GM19193 (cell line): ENCODE data around the gene HNF1B.

Experiments used
- POLR2A ChIP-seq: IDR thresholded peaks from 4 replicates; pipeline ENCODE4 v1.6.1; 2011; ENCODE audit not compliant: insufficient read depth, insufficient read length; ENCODE audit errors: extremely low read depth

HNF1B gene

GRCh38 chr17:37706446-37706845 lies 38.4 kb downstream of the HNF1B start:
- TF ChIP-seq POLR2A = no peak

GRCh38 chr17:37702598-37702997 lies 42.3 kb downstream of the HNF1B start:
- no peak for TF ChIP-seq POLR2A

DNA sequence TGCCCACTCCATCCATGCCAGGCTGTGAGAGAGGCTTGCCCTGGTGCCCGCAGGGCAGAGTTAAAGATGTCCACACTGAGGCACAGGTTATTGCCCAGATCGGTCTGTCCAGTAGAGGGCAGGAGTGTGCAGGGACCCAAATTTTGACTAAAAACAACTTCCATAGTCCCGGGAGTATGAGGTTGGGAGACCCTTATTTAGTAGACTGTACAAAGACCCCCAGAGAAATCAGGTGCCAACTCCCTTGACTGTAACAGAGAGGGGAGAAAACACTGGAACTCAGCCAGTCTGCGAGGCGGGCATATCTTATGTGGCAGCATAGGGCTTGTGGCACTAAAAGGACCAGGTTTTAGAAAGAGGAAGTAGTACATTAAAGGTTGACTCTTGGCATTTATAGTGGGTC lies 43.4 kb downstream of the HNF1B start:
- TF ChIP-seq POLR2A = no peak

GRCh38 chr17:37700881-37701280 lies 44.0 kb downstream of the HNF1B start:
- TF ChIP-seq POLR2A = no peak

GRCh38 chr17:37699285-37699973 lies 45.4 kb downstream of the HNF1B start:
- no peak for TF ChIP-seq POLR2A

DNA sequence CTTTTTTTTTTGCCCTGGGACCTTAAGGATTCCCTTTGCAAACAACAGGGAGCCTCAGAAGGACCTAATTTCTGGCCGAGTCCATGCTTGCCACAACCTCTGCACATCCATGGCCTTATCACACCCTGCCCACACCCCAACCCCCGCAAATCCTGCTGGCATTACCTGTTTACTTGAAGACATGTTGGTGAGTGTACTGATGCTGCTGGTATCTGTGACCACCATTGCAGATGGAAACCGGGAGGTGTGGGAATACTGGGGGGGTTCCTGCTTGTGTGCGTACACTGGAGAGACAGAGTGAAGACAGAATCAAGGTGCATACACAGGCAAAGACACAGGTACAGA lies 46.0 kb downstream of the HNF1B start:
- TF ChIP-seq POLR2A = no peak

DNA sequence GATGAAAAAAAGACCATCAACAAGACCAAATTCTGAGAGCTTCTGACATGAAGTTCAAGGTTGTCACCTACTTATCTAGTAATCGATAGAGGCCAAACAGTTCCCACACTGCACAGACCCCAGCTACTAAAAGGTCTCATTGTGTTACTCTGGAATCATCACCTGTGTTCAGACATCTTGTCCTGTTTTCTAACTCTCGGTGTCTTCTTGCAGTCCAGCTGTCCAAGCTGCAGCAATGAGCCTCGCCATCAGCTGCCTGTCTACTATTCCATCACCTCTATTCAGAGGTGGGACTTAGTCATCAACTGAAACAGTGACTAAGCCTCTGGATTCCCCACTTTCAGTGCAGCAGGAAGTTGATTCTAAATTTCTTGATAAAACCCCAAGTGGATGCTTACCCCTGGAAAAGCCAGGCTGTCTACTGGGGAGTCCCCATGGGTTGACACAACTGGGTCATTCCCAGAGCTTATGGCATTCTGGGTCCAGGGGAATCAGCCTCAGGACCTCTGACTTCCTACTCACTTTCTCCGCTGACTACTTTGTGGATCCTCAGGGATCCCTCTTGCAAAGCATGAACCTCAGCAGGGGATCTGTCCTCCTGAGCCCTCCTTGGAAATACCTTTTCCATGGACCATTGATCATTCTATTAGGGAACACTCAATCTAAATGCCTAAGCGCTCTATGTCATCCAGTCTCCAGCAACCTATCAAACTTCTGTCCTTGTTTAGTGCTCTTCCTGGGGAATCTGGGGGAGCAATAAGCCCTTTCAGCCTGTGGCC lies 46.5 kb downstream of the HNF1B start:
- no peak for TF ChIP-seq POLR2A

DNA sequence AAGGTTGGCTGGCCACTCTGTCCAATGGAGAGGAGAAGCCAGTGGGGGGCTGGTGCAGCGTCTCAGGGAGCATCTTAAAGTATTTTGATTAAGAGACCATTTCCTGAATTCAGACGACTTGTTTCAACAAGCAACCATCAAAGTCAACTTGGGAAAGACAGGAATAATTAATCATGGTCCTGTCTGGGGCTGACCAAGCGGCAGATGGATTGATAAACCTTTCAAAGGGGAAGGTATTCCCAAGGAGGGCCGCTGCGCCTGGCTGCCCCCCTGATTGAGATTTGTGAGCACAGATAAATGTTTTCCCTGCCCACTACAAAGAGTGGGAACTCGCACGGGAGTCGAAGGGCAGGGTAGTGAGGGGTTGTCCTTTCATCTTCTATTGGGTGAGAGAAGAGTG lies 47.5 kb downstream of the HNF1B start:
- TF ChIP-seq POLR2A = no peak

- no peak for TF ChIP-seq POLR2A
These were observed 48.5 kb downstream of the HNF1B start for GRCh38 chr17:37696366-37696765.

DNA sequence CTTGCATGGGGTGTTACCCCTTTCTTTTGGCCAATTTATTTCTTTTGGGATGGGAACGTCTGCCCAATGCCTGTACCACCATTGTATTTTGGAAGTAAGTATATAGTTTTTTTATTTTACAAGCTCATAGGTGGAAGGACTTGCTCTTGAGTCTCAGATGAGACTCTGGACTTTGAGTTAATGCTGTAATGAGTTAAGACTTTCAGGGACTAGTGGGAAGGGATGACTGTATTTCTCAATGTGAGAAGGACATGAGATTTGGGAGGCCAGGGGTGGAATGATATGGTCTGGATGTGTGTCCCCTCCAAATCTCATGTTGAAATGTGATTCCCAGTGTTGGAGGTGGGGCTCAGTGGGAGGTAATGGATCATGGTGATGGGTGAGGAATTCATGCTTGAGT lies 49.1 kb downstream of the HNF1B start:
- no peak for TF ChIP-seq POLR2A

GRCh38 chr17:37694734-37695133 lies 50.1 kb downstream of the HNF1B start:
- TF ChIP-seq POLR2A = no peak

GRCh38 chr17:37693328-37693727 lies 51.5 kb downstream of the HNF1B start:
- TF ChIP-seq POLR2A = no peak

DNA sequence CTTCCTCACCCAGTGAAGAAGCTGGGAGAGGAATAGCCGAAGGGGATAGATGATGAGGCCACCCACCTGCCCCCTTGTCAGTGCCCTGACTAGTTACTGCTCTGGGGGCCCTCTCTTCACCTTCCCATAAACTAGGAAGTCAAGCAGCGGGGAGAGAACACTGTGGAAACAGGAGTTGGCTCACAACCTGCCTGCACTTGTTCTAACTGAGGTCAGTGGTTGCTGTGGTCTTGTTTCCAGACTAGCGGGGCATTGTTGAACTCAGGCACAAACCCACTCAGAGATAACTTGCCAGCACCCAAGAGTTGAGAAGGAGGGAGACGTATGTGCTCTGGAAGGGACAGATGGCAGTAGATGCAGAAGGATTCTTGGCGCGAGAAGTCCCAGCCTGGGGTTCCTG lies 53.1 kb downstream of the HNF1B start:
- TF ChIP-seq POLR2A = no peak

- no peak for TF ChIP-seq POLR2A
These were observed 55.5 kb downstream of the HNF1B start for GRCh38 chr17:37689317-37689716.

DNA sequence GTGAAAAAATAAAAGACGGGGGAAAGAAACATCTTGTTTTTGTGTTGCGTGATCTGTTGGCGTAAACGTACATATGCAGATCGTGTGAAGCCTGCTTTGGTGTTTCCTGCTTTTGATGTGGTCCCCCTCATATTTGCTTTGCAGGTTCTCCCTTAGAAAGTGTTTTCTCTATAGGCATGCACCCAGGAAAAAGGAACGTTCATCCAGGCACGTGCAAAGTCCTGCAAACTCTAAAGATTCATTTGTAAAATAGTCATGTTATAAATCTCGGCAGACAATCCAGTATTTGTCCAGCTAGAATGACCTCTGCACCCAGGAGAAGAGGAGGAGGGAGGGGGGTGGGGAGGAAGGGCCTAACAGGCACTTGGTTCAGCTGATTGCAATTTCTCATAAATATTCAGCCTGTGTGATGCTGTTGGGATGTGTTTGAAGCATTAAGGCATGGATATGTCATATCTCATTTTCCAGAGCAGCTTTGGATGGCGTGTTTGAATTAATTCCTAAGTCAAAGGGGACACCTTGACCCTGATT lies 61.3 kb downstream of the HNF1B start:
- TF ChIP-seq POLR2A = no peak

GRCh38 chr17:37682007-37682406 lies 62.9 kb downstream of the HNF1B start:
- TF ChIP-seq POLR2A = no peak

DNA sequence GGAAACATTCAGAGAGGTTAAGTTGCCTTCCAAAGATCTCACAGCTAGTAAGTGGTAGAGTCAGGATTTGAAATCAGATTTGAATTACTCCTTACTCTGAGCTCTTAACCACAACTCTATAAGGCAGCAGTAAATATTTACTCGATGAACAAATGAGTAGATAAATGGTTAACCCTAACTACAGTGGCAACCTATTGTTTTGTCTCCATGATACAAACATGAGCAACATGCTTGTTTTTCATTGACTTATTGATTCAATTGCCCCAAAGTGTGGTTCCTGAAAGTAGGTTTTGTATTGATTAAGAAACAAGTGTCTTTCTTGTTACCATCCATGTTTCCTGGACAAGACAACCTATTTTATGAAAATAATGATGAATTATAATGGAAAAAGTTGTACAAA lies 66.8 kb downstream of the HNF1B start:
- TF ChIP-seq POLR2A = no peak

- TF ChIP-seq POLR2A = no peak
These were observed 67.8 kb downstream of the HNF1B start for GRCh38 chr17:37677021-37677420.
